K562 (cell line): ENCODE results near the gene GABARAP. TPM values are rescaled to one million over a fixed set of nuclear protein-coding genes. Genes with fewer than 3 reads are reported as not detected.

ENCODE experiments used
- CHD4 ChIP-seq: fragments of 200-600 bp; sonication (generic); IDR thresholded peaks from 3 replicates; pipeline ENCODE4 v1.6.1; 2012; ENCODE audit warnings: low read depth, mild to moderate bottlenecking, mixed read lengths, low read length, inconsistent platforms; ENCODE audit not compliant: insufficient read depth, insufficient replicate concordance, poor library complexity, severe bottlenecking
- CREB1 ChIP-seq, 2 experiments: sonication (generic) in 1 of 2; formaldehyde crosslinking in 1 of 2; IDR thresholded peaks; 2 replicates each; pipeline versions ENCODE4 v1.6.1 to v1.8.0; 2012 to 2022; ENCODE audit warnings: inconsistent platforms in 1 of 2, mild to moderate bottlenecking in 1 of 2, missing genetic modification reagents in 1 of 2, moderate library complexity in 1 of 2
- CXXC5 ChIP-seq: fragments of 250-450 bp; sonication (Bioruptor Pico); IDR thresholded peaks from 2 replicates; pipeline ENCODE4 v1.8.0; 2022; ENCODE audit warnings: inconsistent platforms, mild to moderate bottlenecking, moderate library complexity
- MAFG ChIP-seq: fragments of 450-650 bp; conservative IDR thresholded peaks from 2 replicates; pipeline ENCODE4 v1.6.1; 2016; ENCODE audit warnings: missing genetic modification characterization, missing compliant biosample characterization
- MED1 ChIP-seq: sonication (generic); formaldehyde crosslinking; IDR thresholded peaks from 2 replicates; pipeline ENCODE4 v1.8.1; 2023; ENCODE audit warnings: missing genetic modification reagents, borderline replicate concordance
- POLR2A ChIP-seq: fragments of 450-650 bp; conservative IDR thresholded peaks from 2 replicates; pipeline ENCODE4 v1.6.1; 2016
- POLR2G ChIP-seq: fragments of 200-400 bp; formaldehyde crosslinking; IDR thresholded peaks from 2 replicates; pipeline ENCODE4 v1.6.1; 2017; ENCODE audit warnings: low read depth, mild to moderate bottlenecking, antibody characterized with exemption, low read length, moderate library complexity
- PPARD ChIP-seq: fragments of 250-450 bp; sonication (Bioruptor Pico); IDR thresholded peaks from 2 replicates; pipeline ENCODE4 v1.8.0; 2022; ENCODE audit warnings: inconsistent platforms, mild to moderate bottlenecking, moderate library complexity
- PTRF ChIP-seq: fragments of 450-650 bp; IDR thresholded peaks from 2 replicates; pipeline ENCODE4 v1.6.1; 2016; ENCODE audit warnings: mild to moderate bottlenecking, missing genetic modification characterization, missing compliant biosample characterization
- RBM15 ChIP-seq: fragments of 200-400 bp; formaldehyde crosslinking; IDR thresholded peaks from 2 replicates; pipeline ENCODE4 v1.6.1; 2018; ENCODE audit warnings: mild to moderate bottlenecking, low read length, moderate library complexity; ENCODE audit not compliant: insufficient read depth
- SIX5 ChIP-seq, 2 experiments: IDR thresholded peaks; 2 replicates each; pipeline ENCODE4 v1.6.1; 2011; ENCODE audit warnings: low read length in 2 of 2, borderline replicate concordance in 1 of 2, low read depth in 1 of 2, mild to moderate bottlenecking in 1 of 2, moderate library complexity in 1 of 2; ENCODE audit not compliant: insufficient read depth in 1 of 2
- SRSF9 ChIP-seq: fragments of 200-400 bp; formaldehyde crosslinking; IDR thresholded peaks from 2 replicates; pipeline ENCODE4 v1.6.1; 2017; ENCODE audit warnings: low read depth, low read length, borderline replicate concordance
- TARDBP ChIP-seq: fragments of 450-650 bp; IDR thresholded peaks from 2 replicates; pipeline ENCODE4 v1.6.1; 2016
- TCFL5 ChIP-seq: fragments of 250-450 bp; sonication (Bioruptor Pico); conservative IDR thresholded peaks from 2 replicates; pipeline ENCODE4 v1.6.1; 2021; ENCODE audit warnings: mild to moderate bottlenecking, moderate library complexity, matching md5 sums
- ZNF3 ChIP-seq: fragments of 250-450 bp; sonication (Bioruptor Pico); IDR thresholded peaks from 2 replicates; pipeline ENCODE4 v1.5.0; 2021; ENCODE audit warnings: mild to moderate bottlenecking, moderate library complexity
- polyA plus RNA-seq, 8 experiments: library from polyadenylated mRNA; depleted of rRNA in 4 of 8; stranded (reverse) in 5 of 8; unstranded in 3 of 8; fragments of >200 nt; fragmentation: Nextera tagmentation in 2 of 8; fragmentation: Illumina TruSeq in 1 of 8; extraction: Ambion mirVana in 2 of 8; extraction: Trizol in 1 of 8; gene quantifications; 2 replicates each; pipeline versions ENCODE4 v1.2.1 to v1.2.3, GENCODE V29; 2011 to 2014; ENCODE audit warnings: inconsistent platforms in 1 of 8, missing spikeins in 1 of 8
- total RNA-seq, 7 experiments: library from RNA; depleted of rRNA in 6 of 7; stranded (reverse); fragments of >200 nt in 6 of 7; fragmentation: Illumina TruSeq in 2 of 7; extraction: Trizol in 2 of 7; gene quantifications; 2 replicates each; pipeline versions ENCODE4 v1.2.1 to v1.2.3, GENCODE V29; 2011 to 2021; ENCODE audit warnings: low replicate concordance in 1 of 7
- TF ChIP-seq, protein P1 (sequence below): sonication (generic); formaldehyde crosslinking; IDR thresholded peaks from 2 replicates; pipeline ENCODE4 v1.9.0; 2022; ENCODE audit warnings: mild to moderate bottlenecking, missing genetic modification reagents
- TF ChIP-seq, protein P2 (sequence below): fragments of 450-650 bp; IDR thresholded peaks from 2 replicates; pipeline ENCODE4 v1.6.1; 2018; ENCODE audit warnings: mild to moderate bottlenecking, low read depth; ENCODE audit not compliant: partially characterized antibody
- TF ChIP-seq, protein P3 (sequence below): fragments of 250-450 bp; sonication (Bioruptor Pico); IDR thresholded peaks from 2 replicates; pipeline ENCODE4 v1.4.0; 2020; ENCODE audit warnings: borderline replicate concordance
- TF ChIP-seq, protein P4 (sequence below): fragments of 250-450 bp; sonication (Bioruptor Pico); IDR thresholded peaks from 2 replicates; pipeline ENCODE4 v1.5.0; 2020; ENCODE audit warnings: mild to moderate bottlenecking
- TF ChIP-seq, protein P5 (sequence below): sonication (generic); formaldehyde crosslinking; IDR thresholded peaks from 2 replicates; pipeline ENCODE4 v1.8.0; 2022; ENCODE audit warnings: missing genetic modification reagents, mild to moderate bottlenecking, moderate library complexity, borderline replicate concordance

The GABARAP gene
- total and polyA plus RNA-seq, 9 of the 15 experiments (the other 6 are each of a cell fraction or from before 2014, with no cell fraction given), result 47.5 to 373 (median 152) TPM

DNA sequence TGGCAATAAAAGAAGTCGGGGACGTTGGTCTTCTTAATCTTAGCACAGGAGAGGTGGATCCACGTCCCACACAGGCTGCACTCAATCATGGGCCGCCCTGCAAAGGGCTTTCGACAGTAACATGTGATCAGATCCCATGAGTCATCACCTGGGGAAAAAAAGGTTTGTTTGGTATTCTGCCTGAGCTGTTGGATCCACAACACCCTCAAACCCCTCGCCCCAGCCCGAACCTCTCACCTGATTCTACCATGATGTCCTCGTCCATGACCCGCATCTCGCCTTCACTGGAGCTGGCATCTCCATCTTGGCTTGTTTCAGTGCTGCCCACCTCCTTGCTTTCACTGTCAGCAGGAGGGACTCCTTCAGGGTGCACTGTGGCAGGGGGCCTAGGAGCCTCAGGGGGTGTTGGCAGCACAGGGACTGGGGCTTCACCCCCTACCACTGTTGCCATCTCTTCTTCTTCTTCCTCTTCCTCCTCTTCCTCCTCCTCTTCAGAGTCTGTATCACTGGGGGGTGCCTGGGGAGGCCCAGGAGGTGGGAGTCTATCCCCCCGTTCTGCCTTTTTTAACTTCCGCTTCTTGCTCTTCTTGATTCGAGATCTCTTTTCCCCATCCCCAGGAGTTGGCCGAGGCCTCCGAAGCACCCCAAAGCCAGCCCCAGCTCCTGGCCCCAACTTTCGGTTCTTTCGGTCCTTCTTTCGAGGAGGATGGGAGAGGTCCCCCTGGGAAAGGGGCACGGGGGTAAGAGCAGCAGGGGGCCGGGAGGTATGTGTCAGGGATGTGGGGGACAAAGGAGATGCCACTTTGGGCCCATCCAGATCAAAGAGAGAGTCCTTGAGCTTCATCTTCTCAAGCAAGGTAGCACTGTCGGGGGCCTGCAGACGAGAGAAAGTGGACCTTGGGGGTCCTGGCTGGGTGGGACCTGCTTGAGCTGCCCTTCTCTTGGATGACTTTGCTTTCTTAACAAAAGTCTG, 6.3 kb downstream of the GABARAP start (continued):
- TF ChIP-seq, protein P1, sequence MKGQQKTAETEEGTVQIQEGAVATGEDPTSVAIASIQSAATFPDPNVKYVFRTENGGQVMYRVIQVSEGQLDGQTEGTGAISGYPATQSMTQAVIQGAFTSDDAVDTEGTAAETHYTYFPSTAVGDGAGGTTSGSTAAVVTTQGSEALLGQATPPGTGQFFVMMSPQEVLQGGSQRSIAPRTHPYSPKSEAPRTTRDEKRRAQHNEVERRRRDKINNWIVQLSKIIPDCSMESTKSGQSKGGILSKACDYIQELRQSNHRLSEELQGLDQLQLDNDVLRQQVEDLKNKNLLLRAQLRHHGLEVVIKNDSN (CRISPR knock-in tag), result 0 out of 2 replicates have a peak, but pooled peaks have one; percentile 23
- no peak for TF ChIP-seq SIX5 (IDR thresholded peaks at IDR 0.05; ENCODE audit: borderline replicate concordance in 1 of 2, insufficient read depth in 1 of 2, low read depth in 1 of 2, low read length in 2 of 2)
- TF ChIP-seq, protein P2, sequence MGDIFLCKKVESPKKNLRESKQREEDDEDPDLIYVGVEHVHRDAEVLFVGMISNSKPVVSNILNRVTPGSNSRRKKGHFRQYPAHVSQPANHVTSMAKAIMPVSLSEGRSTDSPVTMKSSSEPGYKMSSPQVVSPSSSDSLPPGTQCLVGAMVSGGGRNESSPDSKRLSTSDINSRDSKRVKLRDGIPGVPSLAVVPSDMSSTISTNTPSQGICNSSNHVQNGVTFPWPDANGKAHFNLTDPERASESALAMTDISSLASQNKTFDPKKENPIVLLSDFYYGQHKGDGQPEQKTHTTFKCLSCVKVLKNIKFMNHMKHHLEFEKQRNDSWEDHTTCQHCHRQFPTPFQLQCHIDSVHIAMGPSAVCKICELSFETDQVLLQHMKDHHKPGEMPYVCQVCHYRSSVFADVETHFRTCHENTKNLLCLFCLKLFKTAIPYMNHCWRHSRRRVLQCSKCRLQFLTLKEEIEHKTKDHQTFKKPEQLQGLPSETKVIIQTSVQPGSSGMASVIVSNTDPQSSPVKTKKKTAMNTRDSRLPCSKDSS, result no peak
- no peak for TF ChIP-seq CHD4
- no peak for TF ChIP-seq POLR2A
- TF ChIP-seq MED1, result peak; percentile 39; the same call in 1 of the 2 replicates
- TF ChIP-seq, protein P3, sequence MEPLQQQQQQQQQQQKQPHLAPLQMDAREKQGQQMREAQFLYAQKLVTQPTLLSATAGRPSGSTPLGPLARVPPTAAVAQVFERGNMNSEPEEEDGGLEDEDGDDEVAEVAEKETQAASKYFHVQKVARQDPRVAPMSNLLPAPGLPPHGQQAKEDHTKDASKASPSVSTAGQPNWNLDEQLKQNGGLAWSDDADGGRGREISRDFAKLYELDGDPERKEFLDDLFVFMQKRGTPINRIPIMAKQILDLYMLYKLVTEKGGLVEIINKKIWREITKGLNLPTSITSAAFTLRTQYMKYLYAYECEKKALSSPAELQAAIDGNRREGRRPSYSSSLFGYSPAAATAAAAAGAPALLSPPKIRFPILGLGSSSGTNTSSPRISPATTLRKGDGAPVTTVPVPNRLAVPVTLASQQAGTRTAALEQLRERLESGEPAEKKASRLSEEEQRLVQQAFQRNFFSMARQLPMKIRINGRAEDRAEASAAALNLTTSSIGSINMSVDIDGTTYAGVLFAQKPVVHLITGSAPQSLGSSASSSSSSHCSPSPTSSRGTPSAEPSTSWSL (CRISPR knock-in tag), result no peak
- no peak for TF ChIP-seq RBM15
- no peak for TF ChIP-seq TCFL5 (CRISPR knock-in tag)
- TF ChIP-seq SRSF9, result no peak
- 0 out of 2 replicates have a peak, but pooled peaks have one; percentile 9 for TF ChIP-seq POLR2G
- TF ChIP-seq, protein P4, sequence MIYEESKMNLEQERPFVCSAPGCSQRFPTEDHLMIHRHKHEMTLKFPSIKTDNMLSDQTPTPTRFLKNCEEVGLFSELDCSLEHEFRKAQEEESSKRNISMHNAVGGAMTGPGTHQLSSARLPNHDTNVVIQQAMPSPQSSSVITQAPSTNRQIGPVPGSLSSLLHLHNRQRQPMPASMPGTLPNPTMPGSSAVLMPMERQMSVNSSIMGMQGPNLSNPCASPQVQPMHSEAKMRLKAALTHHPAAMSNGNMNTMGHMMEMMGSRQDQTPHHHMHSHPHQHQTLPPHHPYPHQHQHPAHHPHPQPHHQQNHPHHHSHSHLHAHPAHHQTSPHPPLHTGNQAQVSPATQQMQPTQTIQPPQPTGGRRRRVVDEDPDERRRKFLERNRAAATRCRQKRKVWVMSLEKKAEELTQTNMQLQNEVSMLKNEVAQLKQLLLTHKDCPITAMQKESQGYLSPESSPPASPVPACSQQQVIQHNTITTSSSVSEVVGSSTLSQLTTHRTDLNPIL (CRISPR knock-in tag), result no peak
- TF ChIP-seq TARDBP, result no peak
- no peak for TF ChIP-seq PTRF (tag)
- no peak for TF ChIP-seq PPARD (CRISPR knock-in tag)
- TF ChIP-seq CXXC5, result 0 out of 2 replicates have a peak, but pooled peaks have one; percentile 32
- TF ChIP-seq, protein P5, sequence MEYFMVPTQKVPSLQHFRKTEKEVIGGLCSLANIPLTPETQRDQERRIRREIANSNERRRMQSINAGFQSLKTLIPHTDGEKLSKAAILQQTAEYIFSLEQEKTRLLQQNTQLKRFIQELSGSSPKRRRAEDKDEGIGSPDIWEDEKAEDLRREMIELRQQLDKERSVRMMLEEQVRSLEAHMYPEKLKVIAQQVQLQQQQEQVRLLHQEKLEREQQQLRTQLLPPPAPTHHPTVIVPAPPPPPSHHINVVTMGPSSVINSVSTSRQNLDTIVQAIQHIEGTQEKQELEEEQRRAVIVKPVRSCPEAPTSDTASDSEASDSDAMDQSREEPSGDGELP (CRISPR knock-in tag), result no peak
- no peak; the same call in 1 of the 2 replicates for TF ChIP-seq MAFG (tag)
- TF ChIP-seq CREB1 (IDR thresholded peaks at IDR 0.05), result no peak
- no peak for TF ChIP-seq CREB1 (CRISPR knock-in tag; IDR thresholded peaks at IDR 0.05)
- TF ChIP-seq ZNF3 (CRISPR knock-in tag), result no peak
